CD14-positive monocyte (primary cell): ENCODE results near the gene TSN. TPM values are rescaled to one million over a fixed set of nuclear protein-coding genes. Genes with fewer than 3 reads are reported as not detected.

Source experiments
- DNase-seq, 3 donors: peaks; one replicate each; pipeline ENCODE4 v3.0.0-alpha.2; 2011 to 2022
- H2AFZ ChIP-seq: 2 replicates; pipeline ENCODE4 v1.6.0; 2012; ENCODE audit warnings: mild to moderate bottlenecking, low read depth, low read length, inconsistent platforms; ENCODE audit not compliant: insufficient read depth, poor library complexity, severe bottlenecking
- H3K27ac ChIP-seq, 2 donors: 1 replicate in 1 of 2; 2 replicates in 1 of 2; pipeline ENCODE4 v1.5.1; 2012 to 2013; ENCODE audit warnings: low read length in 2 of 2, control low read depth in 1 of 2, inconsistent platforms in 1 of 2, low read depth in 1 of 2, mild to moderate bottlenecking in 1 of 2
- H3K27me3 ChIP-seq, 2 donors: one replicate each; pipeline versions ENCODE4 v1.6.0 to v1.6.1; 2011 to 2013; ENCODE audit warnings: low read length in 2 of 2; ENCODE audit not compliant: control insufficient read depth in 2 of 2, insufficient read depth in 2 of 2
- H3K36me3 ChIP-seq, 2 donors: replicated peaks in 1 of 2; 1 replicate in 1 of 2; 2 replicates in 1 of 2; pipeline versions ENCODE4 v1.5.1 to v1.6.1; 2012 to 2013; ENCODE audit warnings: low read length in 2 of 2, control low read depth in 1 of 2, inconsistent platforms in 1 of 2, mild to moderate bottlenecking in 1 of 2; ENCODE audit not compliant: insufficient read depth in 2 of 2, control insufficient read depth in 1 of 2
- H3K4me1 ChIP-seq, 2 donors: 1 replicate in 1 of 2; 2 replicates in 1 of 2; pipeline versions ENCODE4 v1.5.1 to v1.6.1; 2012 to 2013; ENCODE audit warnings: low read length in 2 of 2, control low read depth in 1 of 2, inconsistent platforms in 1 of 2, mild to moderate bottlenecking in 1 of 2, moderate library complexity in 1 of 2; ENCODE audit not compliant: insufficient read depth in 2 of 2, control insufficient read depth in 1 of 2
- H3K4me2 ChIP-seq: replicated peaks from 2 replicates; pipeline ENCODE3; 2012; ENCODE audit warnings: low read length, moderate library complexity, mild to moderate bottlenecking; ENCODE audit not compliant: poor library complexity, severe bottlenecking; ENCODE audit errors: extremely low read depth
- H3K4me3 ChIP-seq, 3 experiments: fragments of 200-600 bp in 1 of 3; sonication (generic) in 1 of 3; replicated peaks in 1 of 3; 1 replicate in 2 of 3; 2 replicates in 1 of 3; pipeline ENCODE4 v1.5.1; 2011 to 2013; ENCODE audit warnings: low read length in 3 of 3, mild to moderate bottlenecking in 3 of 3, control low read depth in 2 of 3, low read depth in 2 of 3, inconsistent platforms in 1 of 3, moderate library complexity in 1 of 3
- H3K79me2 ChIP-seq: 2 replicates; pipeline ENCODE4 v1.6.0; 2012; ENCODE audit warnings: mild to moderate bottlenecking, control low read depth, inconsistent platforms, low read length, moderate library complexity; ENCODE audit not compliant: insufficient read depth
- H3K9ac ChIP-seq: 2 replicates; pipeline ENCODE4 v1.6.0; 2017; ENCODE audit warnings: low read length, mild to moderate bottlenecking; ENCODE audit not compliant: insufficient read depth, poor library complexity, severe bottlenecking
- H3K9me3 ChIP-seq, 2 donors: replicated peaks in 1 of 2; 1 replicate in 1 of 2; 2 replicates in 1 of 2; pipeline versions ENCODE4 v1.5.1 to v1.6.1; 2012 to 2013; ENCODE audit warnings: low read length in 2 of 2, control low read depth in 1 of 2; ENCODE audit not compliant: control insufficient read depth in 1 of 2, insufficient read depth in 1 of 2
- H4K20me1 ChIP-seq: 2 replicates; pipeline ENCODE4 v1.6.0; 2012; ENCODE audit warnings: mild to moderate bottlenecking, low read length, control low read depth, moderate library complexity; ENCODE audit not compliant: insufficient read depth
- H3K27ac Mint-ChIP-seq, 7 donors: one replicate each; pipeline ENCODE4 v1.8.0; 2020; ENCODE audit warnings: mild to moderate bottlenecking in 7 of 7, mixed read lengths in 7 of 7, moderate library complexity in 6 of 7, inconsistent platforms in 2 of 7
- H3K27me3 Mint-ChIP-seq, 3 donors: one replicate each; pipeline ENCODE4 v1.8.0; 2021 to 2022; ENCODE audit warnings: low read depth in 3 of 3, mild to moderate bottlenecking in 3 of 3, mixed read lengths in 3 of 3, moderate library complexity in 3 of 3, inconsistent platforms in 1 of 3
- H3K36me3 Mint-ChIP-seq, 2 donors: one replicate each; pipeline ENCODE4 v1.8.0; 2020; ENCODE audit warnings: mixed read lengths in 2 of 2, inconsistent platforms in 1 of 2, mild to moderate bottlenecking in 1 of 2
- H3K4me1 Mint-ChIP-seq: one replicate; pipeline ENCODE4 v1.8.0; 2020; ENCODE audit warnings: mild to moderate bottlenecking, mixed read lengths
- H3K4me3 Mint-ChIP-seq, 2 donors: one replicate each; pipeline ENCODE4 v1.8.0; 2020; ENCODE audit warnings: mild to moderate bottlenecking in 2 of 2, mixed read lengths in 2 of 2, moderate library complexity in 1 of 2
- H3K9me3 Mint-ChIP-seq, 7 donors: one replicate each; pipeline ENCODE4 v1.8.0; 2020 to 2022; ENCODE audit warnings: mixed read lengths in 7 of 7, mild to moderate bottlenecking in 6 of 7, moderate library complexity in 6 of 7, inconsistent platforms in 2 of 7
- CTCF ChIP-seq: fragments of 200-600 bp; IDR thresholded peaks from one replicate; pipeline ENCODE4 v1.8.0; 2022; ENCODE audit warnings: antibody characterized with exemption, mild to moderate bottlenecking
- WGBS: methylation state at CpG from one replicate; pipeline ENCODE4 v1.1.5; 2013; ENCODE audit warnings: missing lambda C conversion rate; ENCODE audit not compliant: insufficient coverage; 5-methylcytosine and 5-hydroxymethylcytosine counted together
- intact Hi-C, 2 donors: fragments of 100-400 bp; cut with micrococcal nuclease; formaldehyde crosslinking; loops; one replicate each; pipeline versions ENCODE4 v1.15.0 to v1.15.1; 2023
- polyA plus RNA-seq, 3 donors: library from polyadenylated mRNA; depleted of rRNA in 1 of 3; unstranded in 2 of 3; stranded (reverse) in 1 of 3; fragments of 300-500 nt in 2 of 3; fragments of >200 nt in 1 of 3; fragmentation: Illumina TruSeq in 2 of 3; gene quantifications; 1 replicate in 2 of 3; 2 replicates in 1 of 3; pipeline ENCODE4 v1.2.3, GENCODE V29; 2012 to 2021

Gene TSN
- polyA plus RNA-seq, 3 donors = 12.2 to 66.5 (median 65.5) TPM

- peaks cover 0 to 4% (median 2%) of the 10 kb centered on the region in 7 donors for H3K9me3 Mint-ChIP-seq
- no peak overlapping the region for H3K4me3 Mint-ChIP-seq
- no peak overlapping the region for H3K9ac ChIP-seq
- H3K4me2 ChIP-seq = no peak overlapping the region
- intact Hi-C loops = no loop called here
- H2AFZ ChIP-seq = no peak overlapping the region
- H3K27ac Mint-ChIP-seq = no peak overlapping the region
- no peak for TF ChIP-seq CTCF
- no peak for DNase-seq
- H3K36me3 Mint-ChIP-seq = no peaks in the 10 kb centered on the region
- H3K79me2 ChIP-seq = no peaks in the 10 kb centered on the region
- no peak overlapping the region for H3K27ac ChIP-seq
- WGBS = no CpG with 5 or more reads among the region's 1 CpG
- H3K4me1 Mint-ChIP-seq = no peaks in the 10 kb centered on the region
- no peak overlapping the region for H3K4me3 ChIP-seq
- H3K27me3 Mint-ChIP-seq = peaks cover 1 to 3% (median 2%) of the 10 kb centered on the region in 3 donors
- H4K20me1 ChIP-seq = no peaks in the 10 kb centered on the region
- no peaks in the 10 kb centered on the region for H3K27me3 ChIP-seq
- H3K36me3 ChIP-seq = no peaks in the 10 kb centered on the region
- no peaks in the 10 kb centered on the region for H3K4me1 ChIP-seq
- peaks cover 0 to 3% of the 10 kb centered on the region in 2 donors for H3K9me3 ChIP-seq
Observed at GRCh38 chr2:121788685-121789084, 33.2 kb downstream of the TSN start.

- Mint-ChIP-seq H3K4me3 (no peak overlapping the region), H3K36me3 (no peaks in the 10 kb centered on the region), H3K27me3 (peaks cover 1 to 3% (median 2%) of the 10 kb centered on the region in 3 donors), H3K4me1 (no peaks in the 10 kb centered on the region), H3K9me3 (peaks cover 0 to 4% (median 1%) of the 10 kb centered on the region in 7 donors), H3K27ac (no peak overlapping the region)
- no peak for DNase-seq
- WGBS = 90% methylated on average over 3 of the region's 5 CpGs
- no peak overlapping the region for H3K4me2 ChIP-seq
- no peak overlapping the region for H3K4me3 ChIP-seq
- H3K27ac ChIP-seq = no peak overlapping the region
- H2AFZ ChIP-seq = no peak overlapping the region
- no peaks in the 10 kb centered on the region for H3K79me2 ChIP-seq
- no peaks in the 10 kb centered on the region for H3K36me3 ChIP-seq
- H3K9ac ChIP-seq = no peak overlapping the region
- intact Hi-C loops = no loop called here
- H3K4me1 ChIP-seq = no peaks in the 10 kb centered on the region
- H3K9me3 ChIP-seq = peaks cover 0 to 3% of the 10 kb centered on the region in 2 donors
- H4K20me1 ChIP-seq = no peaks in the 10 kb centered on the region
- TF ChIP-seq CTCF = no peak
- no peaks in the 10 kb centered on the region for H3K27me3 ChIP-seq
Observed at GRCh38 chr2:121790276-121790956, 35.0 kb downstream of the TSN start.
